GM23248 (cell line): ENCODE data around the gene SPAG17. TPM values are rescaled to one million over a fixed set of nuclear protein-coding genes. Genes with fewer than 3 reads are reported as not detected.
A peak's percentile ranks its signal among the peaks of the same experiment; 100 is the strongest.

ENCODE experiments used
- DNase-seq: peaks from one replicate; pipeline ENCODE4 v3.0.0-alpha.2; 2015
- H2AFZ ChIP-seq: fragments of 200-600 bp; sonication (generic); 2 replicates; pipeline ENCODE4 v1.6.1; 2016; ENCODE audit warnings: antibody characterized with exemption
- H3F3A ChIP-seq: fragments of 200-600 bp; sonication (generic); 2 replicates; pipeline ENCODE4 v1.6.1; 2016; ENCODE audit warnings: mild to moderate bottlenecking, antibody characterized with exemption, mixed run types; ENCODE audit not compliant: insufficient read depth
- H3K27ac ChIP-seq: fragments of 200-600 bp; sonication (generic); 2 replicates; pipeline ENCODE4 v1.5.1; 2016; ENCODE audit warnings: mild to moderate bottlenecking
- H3K27me3 ChIP-seq: fragments of 200-600 bp; sonication (generic); replicated peaks from 2 replicates; pipeline ENCODE4 v1.6.1; 2016; ENCODE audit warnings: mild to moderate bottlenecking; ENCODE audit not compliant: insufficient read depth
- H3K36me3 ChIP-seq: fragments of 200-600 bp; sonication (generic); 2 replicates; pipeline ENCODE4 v1.6.1; 2016; ENCODE audit warnings: low read depth, mild to moderate bottlenecking
- H3K4me1 ChIP-seq: fragments of 200-600 bp; sonication (generic); 2 replicates; pipeline ENCODE4 v1.6.1; 2016; ENCODE audit warnings: mild to moderate bottlenecking; ENCODE audit not compliant: insufficient read depth
- H3K4me2 ChIP-seq: fragments of 200-600 bp; sonication (generic); one replicate; pipeline ENCODE4 v1.6.1; 2016; ENCODE audit warnings: mild to moderate bottlenecking; ENCODE audit not compliant: unreplicated experiment
- H3K4me3 ChIP-seq: fragments of 200-600 bp; sonication (generic); 2 replicates; pipeline ENCODE4 v1.5.1; 2016; ENCODE audit warnings: mild to moderate bottlenecking
- H3K79me2 ChIP-seq: fragments of 200-600 bp; sonication (generic); 2 replicates; pipeline ENCODE4 v1.6.1; 2016; ENCODE audit warnings: mild to moderate bottlenecking; ENCODE audit not compliant: insufficient read depth
- H3K9ac ChIP-seq: fragments of 200-600 bp; sonication (generic); 2 replicates; pipeline ENCODE4 v1.6.1; 2016; ENCODE audit warnings: mild to moderate bottlenecking
- H3K9me2 ChIP-seq: fragments of 200-600 bp; sonication (generic); 2 replicates; pipeline ENCODE4 v1.6.1; 2016; ENCODE audit warnings: mixed run types, mild to moderate bottlenecking, moderate library complexity; ENCODE audit not compliant: insufficient read depth
- H3K9me3 ChIP-seq: fragments of 200-600 bp; sonication (generic); one replicate; pipeline ENCODE4 v1.6.1; 2017; ENCODE audit warnings: low read depth
- H4K20me1 ChIP-seq: fragments of 200-600 bp; sonication (generic); 2 replicates; pipeline ENCODE4 v1.6.0; 2016; ENCODE audit not compliant: insufficient read depth
- EZH2 ChIP-seq: fragments of 200-600 bp; sonication (generic); IDR thresholded peaks from 2 replicates; pipeline ENCODE4 v1.6.1; 2018; ENCODE audit warnings: antibody characterized with exemption, mild to moderate bottlenecking; ENCODE audit not compliant: insufficient read depth, poor library complexity, severe bottlenecking
- EZH2phosphoT487 ChIP-seq: fragments of 200-600 bp; sonication (generic); IDR thresholded peaks from 2 replicates; pipeline ENCODE4 v1.6.1; 2018; ENCODE audit warnings: antibody characterized with exemption, moderate library complexity, mild to moderate bottlenecking, low read depth; ENCODE audit not compliant: insufficient read depth
- WGBS, 2 experiments: methylation state at CpG; one replicate each; pipeline ENCODE4 v1.1.6; 2015 to 2017; ENCODE audit warnings: low lambda C conversion rate in 2 of 2, low coverage in 1 of 2; ENCODE audit errors: missing lambda C conversion rate in 2 of 2; 5-methylcytosine and 5-hydroxymethylcytosine counted together
- in situ Hi-C: fragments of 300-500 bp; cut with MboI; formaldehyde crosslinking; loops from 2 replicates; pipeline ENCODE4 v1.15.0; 2020
- polyA plus RNA-seq: library from polyadenylated mRNA; unstranded; fragments of >200 nt; fragmentation: Nextera tagmentation; extraction: Ambion mirVana; gene quantifications from 2 replicates; pipeline ENCODE4 v1.2.1, GENCODE V29; 2016
- total RNA-seq: library from RNA; depleted of rRNA; stranded (reverse); fragments of >200 nt; shearing (Covaris generic); gene quantifications from 2 replicates; pipeline ENCODE4 v1.2.3, GENCODE V29; 2014

Gene SPAG17
- total and polyA plus RNA-seq, 2 experiments from 2014 or later, result 0.15 TPM; not detected in 1

GRCh38 chr1:118116909-118117308 lies 68.1 kb downstream of the SPAG17 start:
- in situ Hi-C loops, result no loop called here
- H3K9me3 ChIP-seq, result no peaks in the 10 kb centered on the region
- H4K20me1 ChIP-seq, result no peaks in the 10 kb centered on the region
- H3K4me1 ChIP-seq, result peaks cover 41% of the 10 kb centered on the region
- H3K36me3 ChIP-seq, result no peaks in the 10 kb centered on the region
- H2AFZ ChIP-seq, result no peak overlapping the region
- peaks cover 41% of the 10 kb centered on the region for H3F3A ChIP-seq
- 29 to 30% methylated on average over 4 of the region's 4 CpGs for WGBS, 2 experiments
- H3K9ac ChIP-seq, result peak overlapping the region; percentile 30; the same call in 1 of the 2 replicates
- H3K9me2 ChIP-seq, result no peaks in the 10 kb centered on the region
- DNase-seq, result no peak
- H3K79me2 ChIP-seq, result no peaks in the 10 kb centered on the region
- H3K4me3 ChIP-seq, result no peak overlapping the region
- H3K4me2 ChIP-seq, result peak overlapping the region; percentile 40
- peak overlapping the region; percentile 60 for H3K27ac ChIP-seq
- H3K27me3 ChIP-seq, result no peaks in the 10 kb centered on the region
- TF ChIP-seq EZH2phosphoT487, result no peak
- TF ChIP-seq EZH2, result no peak

- Histone ChIP-seq H3K9ac (peak overlapping the region; percentile 30; the same call in 1 of the 2 replicates), H3K4me3 (peak overlapping the region; percentile 1; the same call in 1 of the 2 replicates), H3F3A (peaks cover 41% of the 10 kb centered on the region), H4K20me1 (no peaks in the 10 kb centered on the region), H2AFZ (no peak overlapping the region), H3K4me1 (peaks cover 44% of the 10 kb centered on the region), H3K79me2 (no peaks in the 10 kb centered on the region), H3K27ac (peak overlapping the region; percentile 60), H3K4me2 (peak overlapping the region; percentile 40), H3K9me3 (no peaks in the 10 kb centered on the region), H3K9me2 (no peaks in the 10 kb centered on the region), H3K27me3 (no peaks in the 10 kb centered on the region), H3K36me3 (no peaks in the 10 kb centered on the region)
- DNase-seq, result peak; percentile 84
- 8 to 10% methylated on average over 5 of the region's 5 CpGs for WGBS, 2 experiments
- TF ChIP-seq EZH2phosphoT487 (no peak), EZH2 (no peak)
- in situ Hi-C loops, result no loop called here
Observed at GRCh38 chr1:118116401-118116800, 68.6 kb downstream of the SPAG17 start.

- 0 out of 2 replicates have a peak, but pooled peaks cover 1% of the 10 kb centered on the region for H3K27me3 ChIP-seq
- 8 to 11% methylated on average over 6 of the region's 6 CpGs for WGBS, 2 experiments
- DNase-seq, result peak; percentile 74
- H3F3A ChIP-seq, result peaks cover 45% of the 10 kb centered on the region
- H3K27ac ChIP-seq, result peak overlapping the region; percentile 60
- H3K4me3 ChIP-seq, result peak overlapping the region; percentile 1; the same call in 1 of the 2 replicates
- in situ Hi-C loops, result no loop called here
- H3K4me2 ChIP-seq, result peak overlapping the region; percentile 40
- peak overlapping the region; percentile 30 for H3K9ac ChIP-seq
- no peaks in the 10 kb centered on the region for H3K36me3 ChIP-seq
- TF ChIP-seq EZH2phosphoT487, result 0 out of 2 replicates have a peak, but pooled peaks have one; percentile 68
- TF ChIP-seq EZH2, result no peak
- no peaks in the 10 kb centered on the region for H4K20me1 ChIP-seq
- no peaks in the 10 kb centered on the region for H3K9me3 ChIP-seq
- peaks cover 51% of the 10 kb centered on the region for H3K4me1 ChIP-seq
- no peaks in the 10 kb centered on the region for H3K9me2 ChIP-seq
- no peaks in the 10 kb centered on the region for H3K79me2 ChIP-seq
- H2AFZ ChIP-seq, result no peak overlapping the region
Observed at GRCh38 chr1:118115567-118116295, 69.3 kb downstream of the SPAG17 start.

- Histone ChIP-seq H2AFZ (no peak overlapping the region), H3K27ac (peak overlapping the region; percentile 26), H4K20me1 (no peaks in the 10 kb centered on the region), H3K4me3 (peak overlapping the region; percentile 6; the same call in 1 of the 2 replicates), H3K36me3 (no peaks in the 10 kb centered on the region), H3K4me2 (peak overlapping the region; percentile 53), H3K4me1 (peaks cover 55% of the 10 kb centered on the region), H3K9ac (no peak overlapping the region), H3K27me3 (0 out of 2 replicates have a peak, but pooled peaks cover 13% of the 10 kb centered on the region), H3K9me2 (no peaks in the 10 kb centered on the region), H3K9me3 (no peaks in the 10 kb centered on the region), H3F3A (peaks cover 46% of the 10 kb centered on the region), H3K79me2 (no peaks in the 10 kb centered on the region)
- in situ Hi-C loops, result no loop called here
- WGBS, 2 experiments, result 0 to 4% methylated on average over 1 of the region's 1 CpG
- TF ChIP-seq EZH2 (no peak), EZH2phosphoT487 (0 out of 2 replicates have a peak, but pooled peaks have one; percentile 57)
- peak; percentile 86 for DNase-seq
Observed at GRCh38 chr1:118113261-118113660, 71.8 kb downstream of the SPAG17 start.
